ENCODE data around the gene GTF2H4.
"Not testable (repeated sequence)": the region's sequence is repeated elsewhere in the genome, so short reads cannot be mapped to it uniquely, and the experiment has no call there.

Gene GTF2H4

DNA sequence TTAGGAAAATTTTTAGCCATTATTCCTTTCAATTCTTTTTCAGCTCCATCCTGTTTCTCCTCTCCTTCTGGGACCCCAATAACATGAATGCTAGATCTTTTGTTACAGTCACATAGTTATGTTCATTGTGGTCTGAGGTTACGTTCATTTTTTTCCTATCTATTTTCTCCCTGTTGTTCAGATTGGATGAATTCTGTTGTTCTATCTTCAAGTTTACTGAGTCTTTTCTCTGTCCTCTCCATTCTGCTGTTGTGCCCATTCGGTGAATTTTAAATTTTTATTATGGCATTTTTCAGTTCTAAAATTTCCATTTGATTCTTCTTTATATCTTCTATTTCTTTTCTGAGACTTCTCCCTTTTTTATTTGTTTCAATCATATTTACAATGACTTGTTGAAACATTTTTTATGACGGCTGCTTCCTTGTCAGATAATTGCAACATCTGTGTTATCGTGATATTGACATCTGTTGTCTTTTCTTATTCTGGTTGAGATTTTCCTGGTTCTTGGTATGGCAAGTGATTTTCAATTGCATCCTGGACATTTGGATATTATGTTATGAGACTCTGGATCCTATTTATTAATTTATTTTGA lies 36.3 kb upstream of the GTF2H4 start:
- TF ChIP-seq, protein P1, sequence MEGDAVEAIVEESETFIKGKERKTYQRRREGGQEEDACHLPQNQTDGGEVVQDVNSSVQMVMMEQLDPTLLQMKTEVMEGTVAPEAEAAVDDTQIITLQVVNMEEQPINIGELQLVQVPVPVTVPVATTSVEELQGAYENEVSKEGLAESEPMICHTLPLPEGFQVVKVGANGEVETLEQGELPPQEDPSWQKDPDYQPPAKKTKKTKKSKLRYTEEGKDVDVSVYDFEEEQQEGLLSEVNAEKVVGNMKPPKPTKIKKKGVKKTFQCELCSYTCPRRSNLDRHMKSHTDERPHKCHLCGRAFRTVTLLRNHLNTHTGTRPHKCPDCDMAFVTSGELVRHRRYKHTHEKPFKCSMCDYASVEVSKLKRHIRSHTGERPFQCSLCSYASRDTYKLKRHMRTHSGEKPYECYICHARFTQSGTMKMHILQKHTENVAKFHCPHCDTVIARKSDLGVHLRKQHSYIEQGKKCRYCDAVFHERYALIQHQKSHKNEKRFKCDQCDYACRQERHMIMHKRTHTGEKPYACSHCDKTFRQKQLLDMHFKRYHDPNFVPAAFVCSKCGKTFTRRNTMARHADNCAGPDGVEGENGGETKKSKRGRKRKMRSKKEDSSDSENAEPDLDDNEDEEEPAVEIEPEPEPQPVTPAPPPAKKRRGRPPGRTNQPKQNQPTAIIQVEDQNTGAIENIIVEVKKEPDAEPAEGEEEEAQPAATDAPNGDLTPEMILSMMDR (IDR thresholded peaks at IDR 0.05; ENCODE audit: insufficient read depth, missing control alignments) = no peak
- FAIRE-seq (no peak), DNase-seq (ENCODE audit: insufficient read length, low spot score) (no peak)

DNA sequence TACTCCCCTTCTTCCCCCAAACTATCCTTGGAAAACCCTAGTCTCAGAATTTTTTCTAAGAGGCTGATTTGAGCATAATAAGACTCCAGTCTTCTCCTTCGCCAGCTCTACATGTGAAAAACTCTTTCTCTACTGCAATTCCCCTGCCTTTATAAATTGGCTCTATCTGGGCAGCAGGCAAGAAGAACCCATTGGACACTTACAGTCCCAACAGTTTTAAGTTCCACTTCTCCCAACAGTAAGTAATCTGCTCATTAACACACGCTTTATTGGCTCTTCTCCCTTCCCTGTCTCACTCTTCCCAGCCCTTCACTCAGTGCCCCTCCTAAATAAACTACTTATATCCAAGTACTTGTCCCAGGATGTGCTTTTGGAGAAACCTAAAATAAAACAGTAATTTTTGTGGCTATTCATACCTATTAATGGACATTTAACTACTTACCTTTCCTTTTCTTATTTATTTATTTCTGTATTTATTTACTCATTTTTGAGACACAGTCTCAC lies 34.8 kb upstream of the GTF2H4 start:
- FAIRE-seq = no peak
- TF ChIP-seq, protein P1 (IDR thresholded peaks at IDR 0.05; ENCODE audit: insufficient read depth, missing control alignments) = no peak
- no peak for DNase-seq (ENCODE audit: insufficient read length, low spot score)

DNA sequence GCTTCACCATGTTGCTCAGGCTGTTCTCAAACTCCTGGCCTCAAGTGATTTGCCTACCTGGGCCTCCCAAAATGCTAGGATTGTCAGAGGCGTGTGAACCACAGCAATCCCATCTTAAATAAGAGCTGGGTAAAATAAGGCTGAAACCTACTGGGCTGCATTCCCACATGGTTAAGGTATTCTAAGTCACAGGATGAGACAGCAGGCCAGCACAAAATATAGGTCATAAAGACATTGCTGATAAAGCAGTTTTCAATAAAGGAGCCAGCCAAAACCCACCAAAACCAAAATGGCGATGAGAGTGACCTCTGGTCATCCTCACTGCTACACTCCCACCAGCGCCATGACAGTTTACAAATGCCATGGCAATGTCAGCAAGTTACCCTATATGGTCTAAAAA lies 34.2 kb upstream of the GTF2H4 start:
- not testable (repeated sequence) for FAIRE-seq; DNase-seq (ENCODE audit: insufficient read length, low spot score)

DNA sequence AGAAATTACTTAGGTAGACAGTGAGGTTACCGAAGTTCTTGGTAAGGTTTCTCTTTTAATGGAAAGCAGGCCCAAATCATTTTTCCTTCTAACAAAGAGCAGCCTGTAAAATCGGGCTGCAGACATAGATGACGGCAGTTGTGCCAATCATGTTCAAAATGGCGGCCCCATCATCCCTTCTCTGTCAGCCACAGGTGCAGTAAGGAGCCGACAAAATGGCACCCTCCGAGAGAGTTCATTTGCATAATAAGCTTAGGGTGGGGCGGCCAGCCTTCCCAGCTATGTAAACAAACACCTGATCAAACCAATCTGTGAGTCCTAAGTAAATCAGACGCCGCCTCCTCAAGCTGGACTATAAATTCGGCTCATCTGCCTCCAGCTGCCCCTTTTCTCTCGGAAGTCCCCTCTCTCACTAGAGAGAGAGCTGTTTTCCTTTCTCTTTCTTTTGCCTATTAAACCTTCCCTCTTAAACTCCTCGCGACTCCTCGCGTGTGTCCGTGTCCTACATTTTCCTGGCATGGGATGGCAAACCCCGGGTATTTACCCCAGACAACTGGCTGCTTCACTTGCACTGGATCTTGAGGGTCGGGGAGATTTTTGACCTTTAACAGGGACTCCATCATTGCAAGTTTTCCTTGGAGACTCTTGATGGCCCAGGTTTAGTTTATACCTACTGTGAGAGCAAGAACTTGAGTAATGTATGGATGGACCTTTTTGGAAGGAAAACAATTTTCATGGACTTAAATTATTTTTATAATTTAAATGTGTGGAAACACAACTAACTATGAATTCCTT lies 32.6 kb upstream of the GTF2H4 start:
- DNase-seq (ENCODE audit: insufficient read length, low spot score) (no peak), FAIRE-seq (no peak)
- TF ChIP-seq, protein P1 (IDR thresholded peaks at IDR 0.05; ENCODE audit: insufficient read depth, missing control alignments) = no peak

DNA sequence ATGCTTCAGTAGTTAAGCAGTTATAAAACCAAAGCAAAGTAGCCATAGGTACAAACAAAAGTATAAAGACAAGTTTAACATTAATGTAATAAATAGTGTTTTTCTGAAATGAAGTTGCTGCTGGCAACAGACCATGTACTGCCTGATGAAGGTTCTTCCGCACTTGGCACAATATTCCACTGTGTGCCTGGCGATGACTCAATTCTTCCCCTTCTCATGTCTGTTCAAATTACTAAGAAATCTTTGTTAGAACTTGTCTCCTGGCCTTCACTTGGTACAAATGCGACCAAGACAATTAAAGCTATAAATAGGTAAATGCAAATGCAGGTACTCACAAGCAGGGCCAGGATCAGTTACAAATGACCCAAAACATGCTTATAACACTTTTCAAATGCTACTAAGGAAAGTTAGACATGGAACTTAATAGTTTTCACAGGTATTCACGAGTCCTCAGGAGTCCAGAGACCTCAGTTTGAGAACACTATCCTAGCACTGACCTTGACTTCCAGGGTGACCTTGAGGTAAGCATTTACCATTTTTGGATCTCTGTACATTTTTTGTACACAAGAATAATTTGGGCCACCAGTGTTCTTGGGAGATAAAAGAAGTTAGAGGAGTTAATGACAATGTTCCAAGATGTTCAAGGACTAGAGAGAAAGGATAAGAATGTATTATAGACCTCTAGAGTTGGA lies 31.8 kb upstream of the GTF2H4 start:
- FAIRE-seq = no peak
- no peak for DNase-seq (ENCODE audit: insufficient read length, low spot score)
- TF ChIP-seq, protein P1 (IDR thresholded peaks at IDR 0.05; ENCODE audit: insufficient read depth, missing control alignments) = no peak

DNA sequence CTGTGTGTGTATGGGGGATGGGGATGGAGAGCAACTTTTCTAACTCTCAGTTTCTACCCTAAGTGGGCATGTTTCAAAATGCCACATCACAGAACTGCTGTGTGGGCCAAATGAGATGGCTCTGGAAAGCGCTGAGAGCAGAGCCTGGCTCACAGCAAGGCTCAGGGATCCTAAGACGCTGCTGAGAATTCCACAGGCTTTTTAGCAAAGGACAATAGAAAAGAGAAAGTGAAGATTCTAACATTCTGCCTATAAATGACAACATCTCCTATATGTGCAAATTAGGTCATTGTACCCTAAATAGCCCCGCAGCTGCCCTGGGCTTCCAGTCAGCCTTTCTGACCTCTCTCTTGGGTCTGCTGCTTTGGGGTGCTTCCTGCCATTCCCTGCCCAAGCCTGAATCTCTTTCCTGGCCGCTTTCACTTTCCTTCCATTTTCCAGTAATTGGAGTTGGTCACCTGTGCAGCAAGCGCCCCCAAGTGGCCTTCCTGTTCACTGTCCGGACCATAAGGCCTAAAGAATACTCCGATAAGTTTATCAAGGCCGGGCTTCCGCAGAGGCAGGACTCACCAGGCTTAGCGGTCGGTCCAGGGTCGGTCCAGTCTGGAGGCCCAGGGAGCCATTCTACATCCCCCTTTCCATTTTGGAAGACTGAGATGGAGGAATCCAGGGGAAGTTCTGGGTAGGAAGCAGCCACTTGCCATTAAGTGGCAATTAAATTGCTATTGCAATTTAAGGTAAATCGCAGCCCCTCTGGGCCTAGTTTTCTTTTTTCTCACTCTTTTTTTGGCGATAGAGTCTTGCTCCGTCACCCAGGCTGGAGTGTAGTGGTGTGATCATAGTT lies 30.4 kb upstream of the GTF2H4 start:
- TF ChIP-seq, protein P1 (IDR thresholded peaks at IDR 0.05; ENCODE audit: insufficient read depth, missing control alignments) = peak; percentile 97
- DNase-seq (ENCODE audit: insufficient read length, low spot score) (peak; percentile 72), FAIRE-seq (no peak)

Measured in D721Med (cell line).